Measurements from ENCODE around the gene NAXD.

DNA sequence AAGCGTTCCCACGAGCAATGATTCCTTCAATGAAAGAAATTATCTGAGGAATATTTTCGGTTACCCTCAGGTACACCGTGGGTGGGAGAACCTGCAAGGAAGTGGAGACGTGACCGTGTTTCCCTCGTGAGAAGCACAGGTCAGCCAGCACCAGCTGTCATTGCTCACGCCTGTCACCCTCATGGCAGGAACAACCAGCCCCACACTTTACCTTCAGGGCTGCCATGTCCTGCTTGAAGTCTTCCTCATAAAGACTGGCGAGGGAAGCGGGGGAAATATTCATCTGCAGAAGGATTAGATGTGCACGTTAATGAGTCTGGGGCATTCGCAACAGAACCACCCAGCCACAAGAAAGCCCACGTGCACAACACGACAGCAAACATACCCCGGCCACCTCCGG is 72.4 kb downstream of the NAXD start:
- TF ChIP-seq CTCF (IDR thresholded peaks at IDR 0.05) (no peak), POLR2A (IDR thresholded peaks at IDR 0.05) (no peak)

All from uterus (tissue), 2 donors.